ENCODE measurements around the gene ACAN. TPM values are rescaled to one million over a fixed set of nuclear protein-coding genes. Genes with fewer than 3 reads are reported as not detected.

Gene ACAN
- total and polyA plus RNA-seq, 9 donors = 2.9 to 52.6 (median 18.2) TPM

GRCh38 chr15:88813960-88814359, 10.7 kb downstream of the ACAN start:
- 67% methylated on average over 1 of the region's 4 CpGs for WGBS (ENCODE audit: insufficient coverage)
- Histone ChIP-seq H3K27me3 (ENCODE audit: control insufficient read depth, insufficient read depth, low read length) (peaks cover 2% of the 10 kb centered on the region), H3K4me1 (ENCODE audit: control insufficient read depth, insufficient read depth, low read length) (no peaks in the 10 kb centered on the region)

GRCh38 chr15:88814393-88814792, 11.2 kb downstream of the ACAN start:
- WGBS (ENCODE audit: insufficient coverage) = 81% methylated on average over 4 of the region's 6 CpGs
- Histone ChIP-seq H3K4me1 (ENCODE audit: control insufficient read depth, insufficient read depth, low read length) (no peaks in the 10 kb centered on the region), H3K27me3 (ENCODE audit: control insufficient read depth, insufficient read depth, low read length) (peaks cover 2% of the 10 kb centered on the region), H3K4me3 (ENCODE audit: low read length) (no peak overlapping the region), H3K27ac (ENCODE audit: low read length) (no peak overlapping the region), H3K9me3 (replicated peaks; ENCODE audit: control insufficient read depth, low read depth, low read length) (no peaks in the 10 kb centered on the region), H3K36me3 (ENCODE audit: control insufficient read depth, insufficient read depth, low read length) (no peaks in the 10 kb centered on the region)
- no peak for DNase-seq

More at GRCh38 chr15:88813960-88814359, 10.7 kb downstream of the ACAN start:
- no peak overlapping the region for H3K4me3 ChIP-seq (ENCODE audit: low read length)
- no peaks in the 10 kb centered on the region for H3K9me3 ChIP-seq (replicated peaks; ENCODE audit: control insufficient read depth, low read depth, low read length)
- H3K36me3 ChIP-seq (ENCODE audit: control insufficient read depth, insufficient read depth, low read length) = no peaks in the 10 kb centered on the region
- no peak for DNase-seq
- no peak overlapping the region for H3K27ac ChIP-seq (ENCODE audit: low read length)

GRCh38 chr15:88818920-88819319, 15.7 kb downstream of the ACAN start:
- Histone ChIP-seq H3K4me1 (ENCODE audit: control insufficient read depth, insufficient read depth, low read length) (no peaks in the 10 kb centered on the region), H3K36me3 (ENCODE audit: control insufficient read depth, insufficient read depth, low read length) (no peaks in the 10 kb centered on the region), H3K4me3 (ENCODE audit: low read length) (no peak overlapping the region), H3K9me3 (replicated peaks; ENCODE audit: control insufficient read depth, low read depth, low read length) (no peaks in the 10 kb centered on the region), H3K27ac (ENCODE audit: low read length) (no peak overlapping the region), H3K27me3 (ENCODE audit: control insufficient read depth, insufficient read depth, low read length) (no peaks in the 10 kb centered on the region)
- 50% methylated on average over 2 of the region's 2 CpGs for WGBS (ENCODE audit: insufficient coverage)
- no peak for DNase-seq

GRCh38 chr15:88821993-88822392, 18.8 kb downstream of the ACAN start:
- no peaks in the 10 kb centered on the region for H3K4me1 ChIP-seq (ENCODE audit: control insufficient read depth, insufficient read depth, low read length)
- no peaks in the 10 kb centered on the region for H3K36me3 ChIP-seq (ENCODE audit: control insufficient read depth, insufficient read depth, low read length)
- no peak for DNase-seq
- H3K27me3 ChIP-seq (ENCODE audit: control insufficient read depth, insufficient read depth, low read length) = no peaks in the 10 kb centered on the region
- 87% methylated on average over 3 of the region's 5 CpGs for WGBS (ENCODE audit: insufficient coverage)
- H3K9me3 ChIP-seq (replicated peaks; ENCODE audit: control insufficient read depth, low read depth, low read length) = no peaks in the 10 kb centered on the region
- no peak overlapping the region for H3K27ac ChIP-seq (ENCODE audit: low read length)
- no peak overlapping the region for H3K4me3 ChIP-seq (ENCODE audit: low read length)

DNA sequence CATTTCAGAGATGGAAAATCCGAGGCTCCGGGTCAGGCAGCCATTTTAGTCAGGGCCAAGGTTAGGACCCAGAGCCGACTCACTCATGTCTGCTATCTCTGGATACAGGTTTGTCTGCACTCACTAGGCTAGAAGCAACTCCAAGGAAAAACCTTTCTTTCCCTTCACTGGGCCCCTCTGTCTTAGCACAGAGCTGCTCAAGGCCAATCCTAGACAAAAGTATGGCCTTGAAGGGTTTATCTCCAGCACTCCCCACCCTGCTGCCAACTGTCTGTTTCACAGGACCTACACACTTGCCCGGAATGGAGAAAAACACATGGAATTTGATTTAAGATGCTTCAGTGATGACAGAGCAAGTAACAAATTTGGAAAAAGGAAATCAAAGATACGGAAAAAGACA, 25.6 kb downstream of the ACAN start:
- 69% methylated on average over 3 of the region's 5 CpGs for WGBS (ENCODE audit: insufficient coverage)
- Histone ChIP-seq H3K27ac (ENCODE audit: low read length) (no peak overlapping the region), H3K36me3 (ENCODE audit: control insufficient read depth, insufficient read depth, low read length) (no peaks in the 10 kb centered on the region), H3K9me3 (replicated peaks; ENCODE audit: control insufficient read depth, low read depth, low read length) (no peaks in the 10 kb centered on the region), H3K4me3 (ENCODE audit: low read length) (no peak overlapping the region), H3K27me3 (ENCODE audit: control insufficient read depth, insufficient read depth, low read length) (no peaks in the 10 kb centered on the region), H3K4me1 (ENCODE audit: control insufficient read depth, insufficient read depth, low read length) (no peaks in the 10 kb centered on the region)
- DNase-seq = peak; percentile 35

DNA sequence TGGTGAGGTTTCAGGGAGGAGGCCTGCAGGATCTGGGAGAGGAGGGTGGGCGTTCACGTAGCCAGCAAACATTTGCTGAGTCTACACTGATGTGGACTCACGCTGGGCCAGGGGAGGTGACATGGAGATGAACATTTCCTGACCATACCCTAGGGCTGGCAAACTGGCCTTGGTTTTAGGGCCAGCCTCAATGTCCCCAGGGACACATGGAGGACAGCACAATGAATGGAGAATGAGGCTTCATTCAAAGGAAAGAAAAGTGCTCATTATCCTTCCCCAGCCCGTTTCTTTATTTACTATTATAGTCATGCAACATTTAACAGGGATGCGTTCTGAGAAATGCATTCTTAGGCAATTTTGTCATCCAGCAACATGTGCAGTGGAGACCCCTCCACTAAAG, 26.8 kb downstream of the ACAN start:
- Histone ChIP-seq H3K36me3 (ENCODE audit: control insufficient read depth, insufficient read depth, low read length) (no peaks in the 10 kb centered on the region), H3K4me1 (ENCODE audit: control insufficient read depth, insufficient read depth, low read length) (peaks cover 5% of the 10 kb centered on the region), H3K4me3 (ENCODE audit: low read length) (no peak overlapping the region), H3K9me3 (replicated peaks; ENCODE audit: control insufficient read depth, low read depth, low read length) (no peaks in the 10 kb centered on the region), H3K27me3 (ENCODE audit: control insufficient read depth, insufficient read depth, low read length) (no peaks in the 10 kb centered on the region), H3K27ac (ENCODE audit: low read length) (no peak overlapping the region)
- DNase-seq = no peak
- WGBS (ENCODE audit: insufficient coverage) = 66% methylated on average over 4 of the region's 5 CpGs

- no peak overlapping the region for H3K27ac ChIP-seq (ENCODE audit: low read length)
- peak; percentile 33 for DNase-seq
- no peaks in the 10 kb centered on the region for H3K36me3 ChIP-seq (ENCODE audit: control insufficient read depth, insufficient read depth, low read length)
- H3K9me3 ChIP-seq (replicated peaks; ENCODE audit: control insufficient read depth, low read depth, low read length) = no peaks in the 10 kb centered on the region
- peaks cover 5% of the 10 kb centered on the region for H3K4me1 ChIP-seq (ENCODE audit: control insufficient read depth, insufficient read depth, low read length)
- WGBS (ENCODE audit: insufficient coverage) = 53% methylated on average over 10 of the region's 12 CpGs
- no peak overlapping the region for H3K4me3 ChIP-seq (ENCODE audit: low read length)
- H3K27me3 ChIP-seq (ENCODE audit: control insufficient read depth, insufficient read depth, low read length) = no peaks in the 10 kb centered on the region
Measured at GRCh38 chr15:88832820-88833730, 29.8 kb downstream of the ACAN start.

- DNase-seq = peak; percentile 36
- no peaks in the 10 kb centered on the region for H3K9me3 ChIP-seq (replicated peaks; ENCODE audit: control insufficient read depth, low read depth, low read length)
- H3K4me1 ChIP-seq (ENCODE audit: control insufficient read depth, insufficient read depth, low read length) = peaks cover 5% of the 10 kb centered on the region
- H3K36me3 ChIP-seq (ENCODE audit: control insufficient read depth, insufficient read depth, low read length) = no peaks in the 10 kb centered on the region
- peak overlapping the region; percentile 42 for H3K27ac ChIP-seq (ENCODE audit: low read length)
- no peak overlapping the region for H3K4me3 ChIP-seq (ENCODE audit: low read length)
- WGBS (ENCODE audit: insufficient coverage) = 36% methylated on average over 3 of the region's 8 CpGs
- no peaks in the 10 kb centered on the region for H3K27me3 ChIP-seq (ENCODE audit: control insufficient read depth, insufficient read depth, low read length)
Measured at GRCh38 chr15:88833731-88834100, 30.5 kb downstream of the ACAN start.

DNA sequence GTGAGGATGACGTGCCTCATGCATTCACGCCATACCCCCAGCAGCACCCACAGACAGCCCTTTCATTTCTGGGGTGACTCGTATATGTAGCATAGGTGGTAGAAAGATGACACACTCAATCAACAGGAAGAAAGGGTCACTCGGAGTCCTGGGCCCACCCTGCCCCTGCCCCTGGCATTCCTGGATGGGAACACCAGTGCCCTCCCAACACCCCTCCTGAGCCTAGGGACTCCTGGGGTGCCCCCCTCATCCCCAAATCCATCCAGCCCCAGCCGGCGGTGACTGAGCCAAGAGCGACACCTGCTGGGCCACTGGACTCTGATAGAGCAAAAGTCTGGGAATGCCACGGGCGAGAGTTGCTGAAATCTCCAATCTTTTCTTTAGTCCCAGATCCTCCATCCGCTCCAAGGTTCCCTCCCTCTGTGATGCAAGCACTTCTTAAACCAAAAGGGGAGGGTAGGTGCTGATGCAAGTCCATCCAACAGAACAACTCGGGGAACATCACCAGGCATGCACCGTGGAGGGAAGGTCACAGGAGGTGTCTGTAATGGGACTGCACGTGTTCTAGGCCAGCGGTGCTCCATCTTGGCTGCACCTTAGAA, 31.1 kb downstream of the ACAN start:
- Histone ChIP-seq H3K36me3 (ENCODE audit: control insufficient read depth, insufficient read depth, low read length) (no peaks in the 10 kb centered on the region), H3K27ac (ENCODE audit: low read length) (no peak overlapping the region), H3K9me3 (replicated peaks; ENCODE audit: control insufficient read depth, low read depth, low read length) (no peaks in the 10 kb centered on the region), H3K4me3 (ENCODE audit: low read length) (no peak overlapping the region), H3K4me1 (ENCODE audit: control insufficient read depth, insufficient read depth, low read length) (peaks cover 5% of the 10 kb centered on the region), H3K27me3 (ENCODE audit: control insufficient read depth, insufficient read depth, low read length) (no peaks in the 10 kb centered on the region)
- DNase-seq = peak; percentile 53
- 25% methylated on average over 6 of the region's 14 CpGs for whole genome bisulfite sequencing (ENCODE audit: insufficient coverage)

GRCh38 chr15:88835119-88835518, 31.9 kb downstream of the ACAN start:
- H3K27ac ChIP-seq (ENCODE audit: low read length) = no peak overlapping the region
- no peak for DNase-seq
- WGBS (ENCODE audit: insufficient coverage) = 100% methylated on average over 2 of the region's 4 CpGs
- no peak overlapping the region for H3K4me3 ChIP-seq (ENCODE audit: low read length)
- peaks cover 5% of the 10 kb centered on the region for H3K4me1 ChIP-seq (ENCODE audit: control insufficient read depth, insufficient read depth, low read length)
- H3K9me3 ChIP-seq (replicated peaks; ENCODE audit: control insufficient read depth, low read depth, low read length) = no peaks in the 10 kb centered on the region
- no peaks in the 10 kb centered on the region for H3K27me3 ChIP-seq (ENCODE audit: control insufficient read depth, insufficient read depth, low read length)
- H3K36me3 ChIP-seq (ENCODE audit: control insufficient read depth, insufficient read depth, low read length) = no peaks in the 10 kb centered on the region
